Measurements from ENCODE around the gene SMOC2.
"Not testable (repeated sequence)": the region's sequence is repeated elsewhere in the genome, so short reads cannot be mapped to it uniquely, and the experiment has no call there.

SMOC2 gene

GRCh38 chr6:168589275-168589674, 148.3 kb downstream of the SMOC2 start:
- DNase-seq (ENCODE audit: insufficient read length, low spot score): no peak

GRCh38 chr6:168590406-168590805, 149.4 kb downstream of the SMOC2 start:
- FAIRE-seq (no peak), DNase-seq (ENCODE audit: insufficient read length, low spot score) (no peak)

More at GRCh38 chr6:168589275-168589674, 148.3 kb downstream of the SMOC2 start:
- no peak for FAIRE-seq

- FAIRE-seq (no peak), DNase-seq (ENCODE audit: insufficient read length, low spot score) (no peak)
Observed at GRCh38 chr6:168596344-168596743, 155.4 kb downstream of the SMOC2 start.

- FAIRE-seq: no peak
- no peak for DNase-seq (ENCODE audit: insufficient read length, low spot score)
Observed at GRCh38 chr6:168597471-168597875, 156.5 kb downstream of the SMOC2 start.

GRCh38 chr6:168598251-168599117, 157.5 kb downstream of the SMOC2 start:
- no peak for FAIRE-seq

GRCh38 chr6:168599118-168599494, 158.1 kb downstream of the SMOC2 start:
- DNase-seq (ENCODE audit: insufficient read length, low spot score) (no peak), FAIRE-seq (peak; percentile 51)

More at GRCh38 chr6:168598251-168599117, 157.5 kb downstream of the SMOC2 start:
- DNase-seq (ENCODE audit: insufficient read length, low spot score): no peak

- no peak for FAIRE-seq
- no peak for DNase-seq (ENCODE audit: insufficient read length, low spot score)
Observed at GRCh38 chr6:168599769-168600330, 158.9 kb downstream of the SMOC2 start.

- FAIRE-seq (no peak), DNase-seq (ENCODE audit: insufficient read length, low spot score) (no peak)
Observed at GRCh38 chr6:168600381-168600780, 159.4 kb downstream of the SMOC2 start.

- no peak for DNase-seq (ENCODE audit: insufficient read length, low spot score)
- FAIRE-seq: no peak
Observed at GRCh38 chr6:168601111-168601510, 160.1 kb downstream of the SMOC2 start.

GRCh38 chr6:168601546-168601945, 160.6 kb downstream of the SMOC2 start:
- DNase-seq (ENCODE audit: insufficient read length, low spot score): no peak
- no peak for FAIRE-seq

- FAIRE-seq (no peak), DNase-seq (ENCODE audit: insufficient read length, low spot score) (no peak)
Observed at GRCh38 chr6:168602576-168602975, 161.6 kb downstream of the SMOC2 start.

- FAIRE-seq: no peak
- no peak for DNase-seq (ENCODE audit: insufficient read length, low spot score)
Observed at GRCh38 chr6:168603234-168603633, 162.2 kb downstream of the SMOC2 start.

- DNase-seq (ENCODE audit: insufficient read length, low spot score): no peak
- no peak for FAIRE-seq
Observed at GRCh38 chr6:168605964-168606363, 165.0 kb downstream of the SMOC2 start.

- FAIRE-seq: no peak
Observed at GRCh38 chr6:168606722-168607121, 165.7 kb downstream of the SMOC2 start.

GRCh38 chr6:168607272-168608112, 166.5 kb downstream of the SMOC2 start:
- DNase-seq (ENCODE audit: insufficient read length, low spot score) (no peak), FAIRE-seq (no peak)

More at GRCh38 chr6:168606722-168607121, 165.7 kb downstream of the SMOC2 start:
- DNase-seq (ENCODE audit: insufficient read length, low spot score): no peak

GRCh38 chr6:168608113-168608400, 167.1 kb downstream of the SMOC2 start:
- FAIRE-seq: no peak
- no peak for DNase-seq (ENCODE audit: insufficient read length, low spot score)

- DNase-seq (ENCODE audit: insufficient read length, low spot score) (no peak), FAIRE-seq (no peak)
Observed at GRCh38 chr6:168609026-168609685, 168.2 kb downstream of the SMOC2 start.

- DNase-seq (ENCODE audit: insufficient read length, low spot score): no peak
Observed at GRCh38 chr6:168609914-168610490, 169.0 kb downstream of the SMOC2 start.

GRCh38 chr6:168610966-168611365, 170.0 kb downstream of the SMOC2 start:
- FAIRE-seq; DNase-seq (ENCODE audit: insufficient read length, low spot score): not testable (repeated sequence)

More at GRCh38 chr6:168609914-168610490, 169.0 kb downstream of the SMOC2 start:
- FAIRE-seq: no peak

GRCh38 chr6:168611691-168612090, 170.7 kb downstream of the SMOC2 start:
- no peak for DNase-seq (ENCODE audit: insufficient read length, low spot score)
- FAIRE-seq: no peak

Measured in HTR-8/SVneo (cell line).